DND-41 (cell line): ENCODE data around the gene MUC5B.

Experiments used
- ATAC-seq: fragments of 200-7000 bp; cut with Tn5 transposase; 3 replicates; pipeline ENCODE4 v1.9.1; 2021; ENCODE audit warnings: low read depth; ENCODE audit not compliant: insufficient read depth
- DNase-seq: peaks from one replicate; pipeline ENCODE4 v3.0.0-alpha.2; 2020
- H2AFZ ChIP-seq: 2 replicates; pipeline ENCODE4 v1.6.0; 2012; ENCODE audit warnings: low read depth, low read length
- H3K27ac ChIP-seq: 2 replicates; pipeline ENCODE4 v1.5.1; 2012; ENCODE audit warnings: low read length, inconsistent platforms
- H3K27me3 ChIP-seq: fragments of 200-600 bp; sonication (generic); 2 replicates; pipeline ENCODE4 v1.6.0; 2012; ENCODE audit warnings: low read length, mild to moderate bottlenecking, inconsistent platforms; ENCODE audit not compliant: insufficient read depth, poor library complexity
- H3K36me3 ChIP-seq: 2 replicates; pipeline ENCODE4 v1.5.1; 2012; ENCODE audit warnings: low read length, inconsistent platforms; ENCODE audit not compliant: insufficient read depth
- H3K4me1 ChIP-seq: 2 replicates; pipeline ENCODE4 v1.5.1; 2012; ENCODE audit warnings: mild to moderate bottlenecking, low read length; ENCODE audit not compliant: insufficient read depth
- H3K4me2 ChIP-seq: 2 replicates; pipeline ENCODE4 v1.6.0; 2012; ENCODE audit warnings: mild to moderate bottlenecking, moderate library complexity, low read length, inconsistent platforms; ENCODE audit not compliant: insufficient read depth
- H3K4me3 ChIP-seq, 2 experiments: fragments of 200-600 bp in 1 of 2; shearing (Covaris generic) in 1 of 2; 2 replicates each; pipeline ENCODE4 v1.5.1; 2012 to 2016; ENCODE audit warnings: inconsistent platforms in 2 of 2, low read length in 2 of 2, mild to moderate bottlenecking in 2 of 2, low read depth in 1 of 2, moderate library complexity in 1 of 2
- H3K79me2 ChIP-seq: 2 replicates; pipeline ENCODE4 v1.6.0; 2012; ENCODE audit warnings: low read length, inconsistent platforms; ENCODE audit not compliant: insufficient read depth
- H3K9ac ChIP-seq: 2 replicates; pipeline ENCODE4 v1.6.0; 2012; ENCODE audit warnings: low read depth, mild to moderate bottlenecking, inconsistent platforms, low read length, moderate library complexity
- H3K9me3 ChIP-seq: 2 replicates; pipeline ENCODE4 v1.5.1; 2012; ENCODE audit warnings: low read length, moderate library complexity, mild to moderate bottlenecking, inconsistent platforms; ENCODE audit not compliant: insufficient read depth, severe bottlenecking
- H4K20me1 ChIP-seq: 2 replicates; pipeline ENCODE4 v1.6.0; 2012; ENCODE audit warnings: low read length; ENCODE audit not compliant: insufficient read depth
- EZH2 ChIP-seq: IDR thresholded peaks from 3 replicates; pipeline ENCODE4 v1.6.1; 2012; ENCODE audit warnings: borderline replicate concordance, low read depth, mild to moderate bottlenecking, moderate library complexity, low read length, inconsistent platforms; ENCODE audit not compliant: severe bottlenecking
- TF ChIP-seq, protein P1 (sequence below): IDR thresholded peaks from 2 replicates; pipeline ENCODE4 v1.5.1; 2012; ENCODE audit warnings: borderline replicate concordance, low read length, moderate library complexity, mild to moderate bottlenecking; ENCODE audit not compliant: poor library complexity, severe bottlenecking; ENCODE audit errors: extremely low read depth

MUC5B gene

DNA sequence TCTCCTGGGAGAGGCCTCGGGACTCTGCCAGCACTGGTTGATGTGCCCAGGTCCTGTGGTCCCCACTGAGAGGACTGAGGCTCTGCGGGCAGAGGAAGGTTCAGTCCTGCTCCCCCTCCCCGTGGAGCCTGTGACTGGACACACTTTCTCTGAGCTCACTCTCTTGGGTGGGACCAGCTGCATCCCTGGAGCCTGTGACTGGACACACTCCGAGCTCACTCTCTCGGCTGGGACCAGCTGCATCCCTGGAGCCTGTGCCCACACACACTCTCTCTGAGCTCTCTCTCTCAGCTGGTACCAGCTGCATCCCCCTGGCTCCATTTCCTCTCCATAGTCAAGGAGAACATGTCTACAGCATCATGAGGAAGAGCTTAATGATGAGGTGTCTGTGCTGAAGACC lies 47.1 kb downstream of the MUC5B start:
- Histone ChIP-seq H3K4me3 (no peak overlapping the region), H3K4me1 (no peaks in the 10 kb centered on the region), H3K27ac (no peak overlapping the region), H2AFZ (no peak overlapping the region), H4K20me1 (peaks cover 6% of the 10 kb centered on the region; the same call in 1 of the 2 replicates), H3K79me2 (no peaks in the 10 kb centered on the region), H3K36me3 (peaks cover under 1% of the 10 kb centered on the region), H3K9me3 (peaks cover 7% of the 10 kb centered on the region), H3K4me2 (no peak overlapping the region), H3K27me3 (no peaks in the 10 kb centered on the region), H3K9ac (no peak overlapping the region)
- DNase-seq = no peak
- TF ChIP-seq EZH2 = no peak
- TF ChIP-seq, protein P1, sequence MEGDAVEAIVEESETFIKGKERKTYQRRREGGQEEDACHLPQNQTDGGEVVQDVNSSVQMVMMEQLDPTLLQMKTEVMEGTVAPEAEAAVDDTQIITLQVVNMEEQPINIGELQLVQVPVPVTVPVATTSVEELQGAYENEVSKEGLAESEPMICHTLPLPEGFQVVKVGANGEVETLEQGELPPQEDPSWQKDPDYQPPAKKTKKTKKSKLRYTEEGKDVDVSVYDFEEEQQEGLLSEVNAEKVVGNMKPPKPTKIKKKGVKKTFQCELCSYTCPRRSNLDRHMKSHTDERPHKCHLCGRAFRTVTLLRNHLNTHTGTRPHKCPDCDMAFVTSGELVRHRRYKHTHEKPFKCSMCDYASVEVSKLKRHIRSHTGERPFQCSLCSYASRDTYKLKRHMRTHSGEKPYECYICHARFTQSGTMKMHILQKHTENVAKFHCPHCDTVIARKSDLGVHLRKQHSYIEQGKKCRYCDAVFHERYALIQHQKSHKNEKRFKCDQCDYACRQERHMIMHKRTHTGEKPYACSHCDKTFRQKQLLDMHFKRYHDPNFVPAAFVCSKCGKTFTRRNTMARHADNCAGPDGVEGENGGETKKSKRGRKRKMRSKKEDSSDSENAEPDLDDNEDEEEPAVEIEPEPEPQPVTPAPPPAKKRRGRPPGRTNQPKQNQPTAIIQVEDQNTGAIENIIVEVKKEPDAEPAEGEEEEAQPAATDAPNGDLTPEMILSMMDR = no peak
- no peak for ATAC-seq

DNA sequence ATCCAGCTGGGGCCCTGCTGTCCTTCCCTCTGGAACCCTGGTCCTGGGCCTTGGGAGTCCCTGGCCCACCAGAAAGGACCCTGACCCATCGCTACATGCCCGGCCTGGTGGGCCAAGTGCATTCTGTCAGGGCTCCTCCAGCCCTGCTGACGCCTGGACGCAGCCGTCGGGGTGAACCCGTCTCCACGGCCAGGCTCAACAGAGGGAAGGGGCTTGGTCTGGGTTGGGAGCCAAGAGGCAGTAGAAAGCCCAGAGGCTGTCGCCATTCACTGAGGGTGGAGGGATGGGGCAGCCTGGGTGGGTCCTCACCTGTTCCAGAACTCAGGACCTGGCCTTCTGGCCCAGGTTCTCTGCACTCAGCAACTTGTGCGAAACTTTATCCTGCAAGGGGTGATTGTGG lies 47.6 kb downstream of the MUC5B start:
- Histone ChIP-seq H3K4me1 (no peaks in the 10 kb centered on the region), H3K4me3 (no peak overlapping the region), H3K9ac (no peak overlapping the region), H3K27me3 (no peaks in the 10 kb centered on the region), H2AFZ (no peak overlapping the region), H3K79me2 (no peaks in the 10 kb centered on the region), H3K4me2 (no peak overlapping the region), H3K9me3 (peaks cover 6% of the 10 kb centered on the region), H3K36me3 (peaks cover 5% of the 10 kb centered on the region), H4K20me1 (peaks cover 6% of the 10 kb centered on the region; the same call in 1 of the 2 replicates), H3K27ac (no peak overlapping the region)
- no peak for ATAC-seq
- no peak for DNase-seq
- TF ChIP-seq EZH2 = no peak
- TF ChIP-seq, protein P1 = no peak

DNA sequence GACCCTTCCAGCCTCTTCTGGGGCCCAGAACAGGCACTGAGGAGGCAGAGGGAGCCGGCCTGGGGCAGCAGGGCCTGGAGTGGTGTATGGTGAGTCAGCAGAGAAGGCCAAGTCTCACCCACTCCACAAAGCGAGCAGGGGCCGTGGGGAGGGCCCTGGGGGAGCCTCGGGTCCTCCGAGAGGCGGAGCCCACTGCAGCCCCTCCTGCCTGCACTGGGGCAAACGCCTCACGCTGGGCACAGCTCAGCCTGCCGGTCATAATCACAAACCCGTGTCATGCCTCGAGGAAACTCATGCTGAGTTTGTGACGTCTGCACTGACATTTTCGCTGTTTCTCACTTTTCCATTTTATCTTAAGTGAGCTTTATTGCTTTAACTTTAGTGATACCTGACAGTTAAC lies 48.1 kb downstream of the MUC5B start:
- Histone ChIP-seq H3K27me3 (no peaks in the 10 kb centered on the region), H2AFZ (no peak overlapping the region), H3K9me3 (peaks cover under 1% of the 10 kb centered on the region), H3K4me3 (no peak overlapping the region), H3K79me2 (no peaks in the 10 kb centered on the region), H3K4me2 (no peak overlapping the region), H4K20me1 (peaks cover 6% of the 10 kb centered on the region; the same call in 1 of the 2 replicates), H3K36me3 (peaks cover 10% of the 10 kb centered on the region), H3K9ac (no peak overlapping the region), H3K27ac (no peak overlapping the region; the same call in 1 of the 2 replicates), H3K4me1 (no peaks in the 10 kb centered on the region)
- ATAC-seq = no peak; the same call in 2 of the 3 replicates
- DNase-seq = no peak
- TF ChIP-seq, protein P1 = no peak
- TF ChIP-seq EZH2 = no peak

DNA sequence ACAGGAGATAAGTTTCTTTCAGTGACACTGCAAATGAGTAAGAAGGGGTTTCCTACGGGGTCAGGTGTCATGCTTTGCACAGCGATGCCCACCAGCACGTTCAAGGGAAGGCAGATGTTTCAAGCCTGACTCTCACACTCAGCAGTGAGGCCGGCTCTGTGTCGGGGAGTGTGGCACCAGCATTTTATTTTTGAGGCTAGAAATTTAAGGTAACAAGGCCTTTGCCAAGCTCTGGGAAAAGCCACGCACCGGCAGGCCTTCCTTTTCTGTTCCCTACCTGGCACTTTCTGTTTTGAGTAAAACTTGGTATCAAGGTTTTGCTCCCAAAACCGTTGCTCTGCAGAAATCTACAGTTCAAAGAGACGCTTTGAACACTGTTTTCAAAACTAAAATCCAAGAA lies 48.5 kb downstream of the MUC5B start:
- peaks cover 13% of the 10 kb centered on the region for H3K36me3 ChIP-seq
- no peaks in the 10 kb centered on the region for H3K9me3 ChIP-seq
- H2AFZ ChIP-seq = no peak overlapping the region
- TF ChIP-seq, protein P1 = no peak
- no peak for TF ChIP-seq EZH2
- H3K4me3 ChIP-seq = no peak overlapping the region
- no peak overlapping the region for H3K9ac ChIP-seq
- DNase-seq (no peak), ATAC-seq (no peak)
- no peaks in the 10 kb centered on the region for H3K27me3 ChIP-seq
- H3K4me1 ChIP-seq = no peaks in the 10 kb centered on the region
- H4K20me1 ChIP-seq = peaks cover 6% of the 10 kb centered on the region; the same call in 1 of the 2 replicates
- no peaks in the 10 kb centered on the region for H3K79me2 ChIP-seq
- H3K4me2 ChIP-seq = no peak overlapping the region
- no peak overlapping the region; the same call in 1 of the 2 replicates for H3K27ac ChIP-seq
